Activated CD4-positive, alpha-beta T cell treated with anti-CD3 and anti-CD28 coated beads, Interleukin-2, amount 10 ng/mL, durations not matched to agents 24 days and 14 days (primary cell): ENCODE data around the gene ELAC1. TPM values are rescaled to one million over a fixed set of nuclear protein-coding genes. Genes with fewer than 3 reads are reported as not detected.

Experiments used
- DNase-seq: peaks from one replicate; pipeline ENCODE4 v3.0.0; 2022
- H3K27ac Mint-ChIP-seq: one replicate; pipeline ENCODE4 v1.8.0; 2022; ENCODE audit warnings: mild to moderate bottlenecking, mixed read lengths
- H3K27me3 Mint-ChIP-seq: one replicate; pipeline ENCODE4 v1.8.0; 2022; ENCODE audit warnings: mixed read lengths
- H3K36me3 Mint-ChIP-seq: one replicate; pipeline ENCODE4 v1.8.0; 2022; ENCODE audit warnings: low read depth, mild to moderate bottlenecking, mixed read lengths
- H3K4me1 Mint-ChIP-seq: one replicate; pipeline ENCODE4 v1.8.0; 2021; ENCODE audit warnings: mixed read lengths
- H3K4me3 Mint-ChIP-seq: one replicate; pipeline ENCODE4 v1.8.0; 2022; ENCODE audit warnings: mild to moderate bottlenecking, moderate library complexity, mixed read lengths
- H3K9me3 Mint-ChIP-seq: one replicate; pipeline ENCODE4 v1.8.0; 2021; ENCODE audit warnings: mixed read lengths
- intact Hi-C: fragments of 100-400 bp; cut with micrococcal nuclease; formaldehyde crosslinking; loops from one replicate; pipeline ENCODE4 v1.15.1; 2023
- total RNA-seq: library from RNA; stranded (reverse); gene quantifications from 2 replicates; pipeline ENCODE4 v1.2.3, GENCODE V29; 2022

Gene ELAC1
- total RNA-seq, 1 donor from 2014 or later: 7.0 TPM

DNA sequence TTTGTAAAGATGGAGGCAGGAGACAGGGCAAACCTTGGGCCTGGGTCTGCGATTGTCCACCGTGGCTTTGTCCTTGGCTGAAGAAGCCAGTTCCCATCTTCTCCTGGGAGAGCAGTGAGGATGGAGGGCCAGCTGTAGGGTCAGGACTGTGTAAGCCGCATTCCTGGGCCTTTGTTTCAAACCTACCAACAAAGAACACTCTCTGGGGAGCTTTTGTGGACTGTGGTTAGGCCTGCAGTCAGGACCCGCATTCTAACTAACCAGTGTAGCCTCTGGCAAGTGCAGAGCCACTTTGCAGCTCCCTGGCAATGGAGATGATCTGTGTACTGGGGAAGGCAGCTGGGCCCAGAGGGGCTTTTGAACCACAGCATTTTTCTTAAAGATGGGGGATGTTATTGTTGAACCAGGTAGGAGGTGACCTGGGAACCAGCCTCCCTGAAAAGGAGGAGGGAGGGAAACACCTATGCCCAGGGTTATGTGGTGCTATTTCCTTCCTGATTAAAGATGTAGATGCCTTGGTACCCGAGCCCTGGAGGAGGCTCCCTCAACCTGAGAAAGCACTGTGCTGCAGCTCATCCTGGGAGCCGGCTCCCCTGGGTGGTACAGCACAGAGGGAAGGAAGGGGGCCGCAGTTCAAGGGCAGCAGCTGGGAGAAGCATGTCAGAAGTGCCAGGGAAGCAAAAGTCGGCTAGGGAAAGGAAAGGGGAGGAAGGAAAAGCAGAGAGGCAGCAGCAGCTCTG is 49.5 kb downstream of the ELAC1 start:
- Mint-ChIP-seq H3K9me3 (no peaks in the 10 kb centered on the region), H3K4me1 (no peaks in the 10 kb centered on the region), H3K36me3 (peaks cover 2% of the 10 kb centered on the region), H3K27ac (no peak overlapping the region), H3K27me3 (no peaks in the 10 kb centered on the region), H3K4me3 (no peak overlapping the region)
- no peak for DNase-seq
- intact Hi-C loops: no loop called here

DNA sequence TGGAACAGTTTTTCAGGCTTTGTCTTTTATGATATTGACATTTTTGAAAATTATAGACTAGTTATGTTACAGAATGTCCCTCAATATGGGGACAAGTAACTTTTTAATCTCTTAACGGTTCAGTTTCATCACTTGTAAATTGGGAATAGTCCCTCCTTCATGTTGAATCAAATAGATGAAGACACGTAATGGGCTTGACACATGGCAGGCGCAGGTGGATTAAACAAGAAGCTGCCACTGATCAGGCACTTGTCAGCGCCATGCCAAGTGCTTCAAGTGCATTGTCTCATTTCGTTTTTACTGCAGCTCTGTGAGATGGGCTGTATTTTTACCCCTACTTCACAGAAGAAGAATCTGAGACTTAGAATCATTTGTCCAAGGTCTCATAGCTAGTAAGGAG is 52.7 kb downstream of the ELAC1 start:
- peak; percentile 46 for DNase-seq
- H3K9me3 Mint-ChIP-seq: peaks cover 5% of the 10 kb centered on the region
- H3K4me1 Mint-ChIP-seq: no peaks in the 10 kb centered on the region
- intact Hi-C loops: no loop called here
- H3K4me3 Mint-ChIP-seq: no peak overlapping the region
- peaks cover 6% of the 10 kb centered on the region for H3K36me3 Mint-ChIP-seq
- H3K27me3 Mint-ChIP-seq: no peaks in the 10 kb centered on the region
- no peak overlapping the region for H3K27ac Mint-ChIP-seq

DNA sequence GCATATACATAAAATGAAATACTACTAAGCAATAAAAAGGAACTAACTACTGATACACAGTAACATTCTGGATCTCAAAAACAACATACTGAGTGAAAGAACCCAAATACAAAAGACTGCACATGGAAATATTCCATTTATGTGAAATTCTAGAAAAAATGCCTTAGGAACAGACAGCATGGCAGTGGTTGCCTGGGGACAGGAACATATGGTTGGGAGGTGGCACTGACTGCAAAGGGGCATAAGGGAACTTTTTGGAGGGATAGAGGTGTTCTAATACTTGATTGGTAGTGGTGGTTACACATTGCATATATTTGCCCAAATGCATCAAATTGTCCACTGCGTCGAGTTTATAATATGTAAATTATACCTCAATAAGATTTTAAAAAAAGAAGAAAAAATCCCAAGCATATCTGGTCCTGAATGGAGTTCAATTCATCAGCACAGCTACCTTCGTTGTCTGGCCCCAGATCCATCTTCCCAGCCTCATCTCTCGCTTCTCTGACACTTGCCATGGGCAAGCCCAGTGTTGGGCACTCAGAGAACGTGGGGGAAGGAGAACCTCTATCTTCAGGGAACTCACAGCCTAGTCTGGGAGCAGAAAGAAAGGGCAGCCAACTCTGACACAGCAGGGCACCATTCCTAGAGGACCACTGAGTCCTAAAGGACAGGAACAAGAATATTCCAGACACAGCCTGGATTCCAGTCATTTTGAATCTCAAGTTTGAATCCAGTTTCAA is 53.6 kb downstream of the ELAC1 start:
- peak; percentile 41 for DNase-seq
- Mint-ChIP-seq H3K4me1 (no peaks in the 10 kb centered on the region), H3K9me3 (peaks cover 5% of the 10 kb centered on the region), H3K27ac (no peak overlapping the region), H3K27me3 (no peaks in the 10 kb centered on the region), H3K4me3 (no peak overlapping the region), H3K36me3 (peaks cover 6% of the 10 kb centered on the region)
- intact Hi-C loops: no loop called here

DNA sequence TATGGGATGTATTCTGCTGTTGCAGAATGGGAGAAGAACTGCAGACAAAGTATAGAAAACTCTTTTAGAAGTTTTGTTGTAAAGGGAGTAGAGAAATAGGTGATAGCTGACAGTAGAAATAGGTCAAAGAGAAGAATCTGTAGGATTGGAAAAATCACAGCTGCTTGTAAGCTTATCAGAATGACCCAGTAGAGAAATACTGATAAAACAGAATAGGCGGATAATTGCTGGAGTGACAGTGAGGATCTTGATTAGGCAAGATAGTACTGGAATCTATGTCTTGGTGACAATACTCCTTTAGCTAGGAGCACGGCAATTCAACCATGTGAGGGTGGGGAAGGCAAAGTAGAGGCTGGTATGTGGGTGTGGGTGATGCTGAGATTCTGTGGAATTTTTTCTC is 57.7 kb downstream of the ELAC1 start:
- peaks cover 6% of the 10 kb centered on the region for H3K36me3 Mint-ChIP-seq
- H3K27ac Mint-ChIP-seq: no peak overlapping the region
- no peak for DNase-seq
- H3K9me3 Mint-ChIP-seq: peaks cover 5% of the 10 kb centered on the region
- intact Hi-C loops: no loop called here
- peaks cover 21% of the 10 kb centered on the region for H3K4me1 Mint-ChIP-seq
- H3K27me3 Mint-ChIP-seq: no peaks in the 10 kb centered on the region
- H3K4me3 Mint-ChIP-seq: no peak overlapping the region

DNA sequence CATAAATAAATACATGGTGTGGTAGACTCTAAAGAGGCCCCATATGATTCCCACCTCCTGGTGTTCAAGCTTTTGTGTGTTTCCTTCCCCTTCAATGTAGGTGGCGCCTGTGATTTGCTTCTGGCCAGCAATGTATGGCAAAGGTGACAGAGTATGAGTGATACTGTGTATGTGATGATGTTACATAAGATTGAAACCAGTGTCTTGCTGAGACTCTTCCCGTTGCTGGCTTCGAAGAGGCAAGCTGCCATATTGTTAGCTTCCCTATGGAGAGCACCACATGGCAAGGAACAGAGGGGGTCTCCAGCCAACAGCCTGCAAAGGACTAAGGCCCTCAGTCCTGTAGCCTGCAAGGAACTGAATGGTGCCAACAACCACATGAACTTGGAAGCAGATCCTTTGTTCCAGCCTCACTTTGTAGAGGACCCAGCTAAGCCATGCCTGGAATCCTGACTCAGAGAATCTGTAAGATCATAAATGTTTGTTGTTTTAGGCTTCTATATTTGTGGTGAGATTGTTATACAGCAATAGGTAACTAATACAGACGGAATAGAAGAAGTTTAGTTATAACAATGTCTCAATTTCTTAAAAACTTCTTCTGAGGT is 60.5 kb downstream of the ELAC1 start:
- intact Hi-C loops: no loop called here
- H3K9me3 Mint-ChIP-seq: peaks cover 4% of the 10 kb centered on the region
- peak overlapping the region; percentile 97 for H3K4me3 Mint-ChIP-seq
- H3K4me1 Mint-ChIP-seq: peaks cover 36% of the 10 kb centered on the region
- peak overlapping the region; percentile 30 for H3K27ac Mint-ChIP-seq
- peaks cover 12% of the 10 kb centered on the region for H3K36me3 Mint-ChIP-seq
- peak; percentile 71 for DNase-seq
- H3K27me3 Mint-ChIP-seq: no peaks in the 10 kb centered on the region

DNA sequence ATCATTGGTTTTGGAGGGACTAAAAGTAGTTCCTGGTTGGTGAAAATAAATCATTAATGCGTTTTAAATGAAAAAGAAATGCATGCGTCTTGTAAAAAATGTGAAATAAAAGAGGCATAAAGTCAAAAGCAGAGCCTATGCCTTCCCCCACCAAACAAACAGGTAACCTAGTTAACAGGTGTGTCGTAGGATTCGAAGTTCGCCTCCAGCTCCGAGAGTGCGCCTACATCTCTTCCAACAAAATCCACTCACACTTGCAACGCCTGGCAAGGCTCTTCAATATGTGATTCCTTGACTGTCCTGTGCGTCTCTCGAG is 61.5 kb downstream of the ELAC1 start:
- no peaks in the 10 kb centered on the region for H3K27me3 Mint-ChIP-seq
- H3K36me3 Mint-ChIP-seq: peaks cover 16% of the 10 kb centered on the region
- peaks cover 38% of the 10 kb centered on the region for H3K4me1 Mint-ChIP-seq
- no peak for DNase-seq
- intact Hi-C loops: no loop called here
- peak overlapping the region; percentile 99 for H3K27ac Mint-ChIP-seq
- H3K9me3 Mint-ChIP-seq: no peaks in the 10 kb centered on the region
- H3K4me3 Mint-ChIP-seq: peak overlapping the region; percentile 97

DNA sequence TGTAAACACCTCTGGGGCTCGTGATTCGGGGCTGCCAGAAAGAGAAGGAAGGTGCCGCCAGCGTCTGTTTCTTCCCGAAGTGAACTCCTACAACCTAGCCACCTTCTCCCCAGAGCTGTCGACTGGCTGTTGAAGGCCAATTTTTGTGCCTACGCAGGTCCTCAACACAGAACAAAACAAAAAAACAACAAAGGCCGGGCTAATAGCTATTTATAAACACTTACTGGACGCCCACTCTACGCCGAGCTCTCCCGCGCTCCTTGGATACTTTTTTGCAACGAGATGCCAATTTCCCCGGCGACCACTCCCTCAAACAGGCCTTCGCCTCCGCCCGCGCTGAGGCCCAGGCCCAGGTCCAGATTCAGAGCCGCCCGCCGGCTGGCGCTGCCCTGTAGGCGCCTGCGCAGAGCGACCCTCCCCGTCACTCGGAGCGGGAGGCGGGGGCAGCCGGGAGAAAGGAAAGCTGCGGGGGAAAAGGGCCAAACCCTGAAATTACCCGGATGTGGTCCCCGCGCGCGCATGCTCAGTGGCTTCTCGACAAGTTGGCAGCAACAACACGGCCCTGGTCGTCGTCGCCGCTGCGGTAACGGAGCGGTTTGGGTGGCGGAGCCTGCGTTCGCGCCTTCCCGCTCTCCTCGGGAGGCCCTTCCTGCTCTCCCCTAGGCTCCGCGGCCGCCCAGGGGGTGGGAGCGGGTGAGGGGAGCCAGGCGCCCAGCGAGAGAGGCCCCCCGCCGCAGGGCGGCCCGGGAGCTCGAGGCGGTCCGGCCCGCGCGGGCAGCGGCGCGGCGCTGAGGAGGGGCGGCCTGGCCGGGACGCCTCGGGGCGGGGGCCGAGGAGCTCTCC is 62.1 kb downstream of the ELAC1 start, which contains the start of gene SMAD4:
Gene SMAD4 (plus strand): TSS at position 520 of the 843 bp plus-strand sequence. CDS start 16,834 bp downstream, outside the sequence.
- Mint-ChIP-seq H3K27ac (peak within 1 kb of the TSS; percentile 99), H3K4me1 (peaks cover 44% of the 10 kb centered on the region), H3K36me3 (peaks cover 21% of the 10 kb centered on the region), H3K9me3 (no peaks in the 10 kb centered on the region), H3K27me3 (no peaks in the 10 kb centered on the region), H3K4me3 (peak within 1 kb of the TSS; percentile 97)
- DNase-seq: peak; percentile 99
- intact Hi-C loops: loop anchor here (1.0 to 10.0 kb wide), 7 partner anchors 24 to 745 kb away; partner anchors contain the start of genes CXXC1, MBD1, MEX3C and MRO

DNA sequence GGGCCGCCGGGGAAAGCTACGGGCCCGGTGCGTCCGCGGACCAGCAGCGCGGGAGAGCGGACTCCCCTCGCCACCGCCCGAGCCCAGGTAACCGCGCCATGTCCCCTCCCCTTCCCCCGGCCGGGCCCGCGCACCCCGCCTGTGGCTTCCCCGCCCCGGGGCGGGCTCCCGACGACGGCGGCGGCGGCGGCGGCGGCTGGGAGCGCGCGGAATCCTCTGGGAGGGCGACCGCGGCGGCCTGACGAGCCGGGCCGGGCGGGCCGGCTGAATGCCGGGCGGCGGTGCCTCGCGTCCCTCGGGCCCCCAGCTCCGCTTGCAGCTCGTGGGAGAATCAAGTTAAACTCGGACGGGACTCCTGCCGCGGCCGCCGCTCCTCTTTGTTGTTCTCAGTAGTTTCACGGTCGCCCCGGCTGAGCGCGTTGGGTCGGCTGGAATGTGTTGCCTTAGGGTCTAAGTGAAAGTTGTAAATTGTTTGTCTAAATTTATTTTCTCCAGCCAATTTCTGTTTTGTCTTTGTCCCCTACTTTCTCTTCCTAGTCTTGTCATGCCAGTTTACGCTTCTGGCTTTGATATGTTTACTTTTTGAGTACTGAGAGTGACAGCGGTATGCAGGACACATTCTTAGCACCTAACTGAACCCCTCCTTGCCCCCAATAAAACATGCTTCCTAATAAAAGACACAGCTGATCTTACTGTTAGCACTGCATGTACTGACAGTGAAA is 62.9 kb downstream of the ELAC1 start:
- DNase-seq: peak; percentile 92
- Mint-ChIP-seq H3K27ac (peak overlapping the region; percentile 95), H3K9me3 (no peaks in the 10 kb centered on the region), H3K27me3 (no peaks in the 10 kb centered on the region), H3K4me3 (peak overlapping the region; percentile 96), H3K4me1 (peaks cover 47% of the 10 kb centered on the region), H3K36me3 (peaks cover 26% of the 10 kb centered on the region)
- intact Hi-C loops: loop anchor here (1.0 to 10.0 kb wide), 7 partner anchors 24 to 746 kb away; partner anchors contain the start of genes CXXC1, MBD1, MEX3C and MRO

DNA sequence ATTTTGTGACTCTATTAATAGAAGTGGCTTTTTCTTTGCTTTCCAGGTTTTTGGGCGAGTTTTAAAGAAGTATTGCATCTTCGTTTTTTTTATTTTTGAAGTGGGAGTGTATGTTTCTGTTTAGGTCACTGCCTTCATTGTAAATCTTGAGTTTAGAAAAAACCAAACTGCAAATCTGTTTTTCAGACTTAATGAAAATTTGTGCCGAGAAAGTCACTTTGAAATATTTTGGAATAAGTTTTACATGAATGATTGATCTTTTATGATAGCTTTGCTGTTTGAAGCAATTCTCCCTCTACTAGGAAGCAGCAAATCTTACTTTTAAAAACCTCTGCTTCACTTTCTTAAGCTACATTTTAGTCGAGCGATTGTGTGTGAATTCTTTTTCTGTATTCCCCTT is 64.4 kb downstream of the ELAC1 start:
- no peaks in the 10 kb centered on the region for H3K9me3 Mint-ChIP-seq
- DNase-seq: no peak
- no peaks in the 10 kb centered on the region for H3K27me3 Mint-ChIP-seq
- H3K4me3 Mint-ChIP-seq: peak overlapping the region; percentile 96
- H3K36me3 Mint-ChIP-seq: peaks cover 29% of the 10 kb centered on the region
- intact Hi-C loops: loop anchor here (5.0 to 10.0 kb wide), 3 partner anchors 120 to 747 kb away; partner anchors contain the start of genes CXXC1, MBD1 and MRO
- H3K4me1 Mint-ChIP-seq: peaks cover 52% of the 10 kb centered on the region
- no peak overlapping the region for H3K27ac Mint-ChIP-seq

DNA sequence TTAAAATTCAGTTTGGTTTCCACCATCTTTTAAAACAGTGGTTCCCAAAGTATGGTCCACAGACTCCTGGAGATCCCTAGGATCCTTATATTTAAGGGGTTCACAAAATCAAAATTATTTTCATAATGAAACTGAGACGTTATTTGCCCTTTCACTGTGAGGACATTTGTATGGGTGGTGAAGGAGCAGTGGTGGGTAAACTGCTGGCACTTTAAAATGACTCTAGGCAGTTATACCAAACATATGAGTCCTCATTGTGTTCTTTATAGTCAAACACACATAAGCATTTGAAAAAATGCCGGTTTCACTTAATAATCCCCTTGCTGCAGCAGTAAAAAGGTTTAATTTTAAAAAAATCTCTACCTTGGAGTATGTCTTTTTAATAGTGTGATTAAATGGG is 69.4 kb downstream of the ELAC1 start:
- no peaks in the 10 kb centered on the region for H3K27me3 Mint-ChIP-seq
- DNase-seq: no peak
- H3K36me3 Mint-ChIP-seq: peaks cover 31% of the 10 kb centered on the region
- H3K9me3 Mint-ChIP-seq: no peaks in the 10 kb centered on the region
- peaks cover 51% of the 10 kb centered on the region for H3K4me1 Mint-ChIP-seq
- no peak overlapping the region for H3K4me3 Mint-ChIP-seq
- no peak overlapping the region for H3K27ac Mint-ChIP-seq
- intact Hi-C loops: loop anchor here (10.0 kb wide), 1 partner anchor 752 kb away; the partner anchor contains the start of genes CXXC1 and MBD1
